GM19324 (cell line): ENCODE measurements around the gene AFF4.

Experiments
- ATAC-seq: cut with Tn5 transposase; IDR thresholded peaks from one replicate; pipeline ENCODE4 v1.9.1; 2021; ENCODE audit warnings: mild to moderate bottlenecking, moderate library complexity; ENCODE audit not compliant: unreplicated experiment, low FRiP score

AFF4 gene

DNA sequence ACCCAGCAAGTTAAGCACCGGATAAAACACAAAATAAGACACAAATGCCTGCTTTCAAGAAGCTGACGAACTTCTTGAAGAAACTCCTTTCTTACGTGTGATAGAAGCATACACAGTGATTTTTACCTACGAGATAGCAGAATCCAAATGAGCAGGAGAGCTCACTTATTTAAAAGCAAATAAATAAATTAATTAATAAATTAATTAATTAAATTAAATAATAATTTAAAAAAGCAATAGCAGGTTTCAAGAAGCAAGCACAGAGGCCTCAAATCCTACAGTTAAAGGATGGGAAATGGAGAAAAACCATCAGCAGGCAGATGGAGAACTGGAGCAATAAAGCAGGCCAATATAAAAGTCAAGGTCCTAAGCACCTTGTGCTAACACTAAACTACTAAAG is 72.6 kb downstream of the AFF4 start:
- ATAC-seq, result no peak

DNA sequence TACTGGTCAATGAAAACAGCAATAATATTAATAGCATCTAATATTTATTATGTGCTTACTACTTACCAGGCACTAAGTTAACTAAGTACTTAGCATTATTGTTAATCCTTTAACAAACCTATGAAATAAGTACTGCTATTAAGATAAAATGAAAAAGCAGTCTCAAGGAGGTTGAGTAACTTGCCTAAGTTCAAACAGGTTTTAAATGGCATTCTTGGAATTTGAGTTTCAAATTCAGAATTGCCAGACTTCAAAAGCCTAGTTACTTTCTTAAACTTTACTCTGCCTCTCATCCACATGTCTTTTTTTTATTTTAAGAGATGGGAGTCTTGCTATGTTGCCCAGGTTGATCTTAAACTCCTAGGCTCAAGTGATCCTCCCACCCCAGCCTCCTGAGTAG is 73.9 kb downstream of the AFF4 start:
- no peak for ATAC-seq

DNA sequence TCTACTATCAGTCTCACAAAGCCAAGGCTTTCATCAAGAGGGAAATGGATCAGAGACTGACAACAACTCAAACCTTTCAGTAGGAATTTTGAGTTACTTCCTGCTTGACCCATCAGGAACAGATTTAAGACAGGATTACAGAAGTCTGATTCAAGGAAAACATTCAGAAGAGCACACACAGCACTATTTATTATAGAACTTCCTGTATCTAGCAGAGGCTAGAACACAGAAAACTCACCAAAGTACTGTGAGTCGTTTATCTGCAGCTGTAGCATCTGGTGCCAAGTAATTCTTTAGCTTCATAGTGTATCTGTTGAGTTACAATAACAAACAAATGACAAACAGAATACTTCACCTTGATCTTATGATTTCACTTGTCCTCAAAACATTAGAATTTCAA is 76.2 kb downstream of the AFF4 start:
- no peak for ATAC-seq

DNA sequence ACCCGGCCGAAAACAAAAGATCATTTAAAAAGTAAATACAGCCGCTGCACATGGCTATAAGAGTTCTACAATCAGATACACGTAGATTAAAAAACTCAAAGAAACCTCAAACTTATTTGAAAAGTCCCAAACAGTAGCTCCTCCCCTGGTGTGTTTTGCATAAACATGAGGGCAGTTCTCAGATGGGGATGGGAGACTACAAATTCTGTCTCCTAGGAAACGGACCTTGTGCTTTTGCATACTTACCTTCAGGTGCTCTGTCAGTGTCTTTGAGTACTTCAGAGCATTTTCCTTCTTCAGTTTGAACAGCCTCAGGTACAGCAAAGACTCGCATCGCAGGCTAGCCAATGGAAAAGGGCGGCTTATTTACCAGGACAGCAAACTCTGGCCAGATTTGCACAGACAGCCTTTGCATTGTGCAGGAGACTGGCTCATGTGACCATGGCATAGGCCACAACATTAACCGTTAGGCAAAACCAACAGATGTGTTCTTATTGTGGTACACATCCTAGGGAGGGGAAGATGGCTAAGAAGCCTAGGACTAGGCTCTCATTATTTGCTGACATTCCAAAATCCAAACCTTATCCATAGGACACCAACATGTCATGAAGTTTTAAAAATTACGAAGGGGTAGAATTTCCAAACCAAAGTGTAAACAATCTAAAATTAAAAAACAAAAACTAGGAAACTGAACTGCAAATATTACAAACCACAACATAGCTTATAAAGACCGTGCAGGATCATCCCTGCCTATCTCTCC is 77.2 kb downstream of the AFF4 start:
- ATAC-seq, result no peak

DNA sequence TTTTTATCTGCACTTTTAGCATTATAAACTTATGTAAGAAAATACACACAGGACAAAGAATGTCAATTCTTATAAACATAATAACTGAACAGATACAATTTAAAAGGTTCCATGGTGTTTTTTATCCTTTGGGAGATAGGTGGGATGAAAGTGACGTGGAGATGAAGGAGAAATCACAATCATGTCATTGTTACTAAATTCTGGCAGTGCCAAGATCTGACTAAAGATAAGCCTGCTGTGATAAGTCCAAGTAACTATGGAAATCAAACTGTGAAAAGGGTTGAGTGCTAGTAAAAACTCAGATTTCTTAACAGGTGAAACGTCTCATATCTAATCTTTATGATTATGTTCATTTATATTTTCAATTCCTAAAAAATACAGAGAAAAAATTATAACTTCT is 78.9 kb downstream of the AFF4 start:
- no peak for ATAC-seq

DNA sequence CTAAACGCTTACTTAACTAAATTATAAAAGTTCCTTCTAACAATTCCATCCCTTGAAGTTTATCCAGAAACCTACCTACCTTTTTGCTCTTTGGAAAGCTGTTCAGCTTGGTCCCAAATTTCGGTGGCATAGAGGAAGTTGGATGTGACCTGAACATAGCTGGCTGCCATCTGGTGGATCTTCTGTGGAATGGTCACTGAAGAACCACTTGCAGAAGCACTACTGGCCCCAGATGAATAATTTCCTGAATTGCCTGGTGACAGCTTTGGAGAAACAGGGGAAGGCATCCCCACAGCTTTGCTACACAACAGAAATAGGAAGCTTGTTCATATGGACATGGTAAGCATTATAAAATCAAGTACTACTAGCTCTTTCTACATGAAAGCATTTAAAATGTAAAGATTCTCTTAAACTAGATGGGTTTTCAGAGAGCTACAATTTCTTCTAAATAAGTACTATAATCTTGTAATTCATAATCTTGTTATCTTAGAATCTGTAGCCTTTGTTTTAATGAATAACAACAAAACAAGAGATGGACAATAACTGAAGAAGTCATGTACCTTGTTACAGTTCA is 80.1 kb downstream of the AFF4 start:
- no peak for ATAC-seq

DNA sequence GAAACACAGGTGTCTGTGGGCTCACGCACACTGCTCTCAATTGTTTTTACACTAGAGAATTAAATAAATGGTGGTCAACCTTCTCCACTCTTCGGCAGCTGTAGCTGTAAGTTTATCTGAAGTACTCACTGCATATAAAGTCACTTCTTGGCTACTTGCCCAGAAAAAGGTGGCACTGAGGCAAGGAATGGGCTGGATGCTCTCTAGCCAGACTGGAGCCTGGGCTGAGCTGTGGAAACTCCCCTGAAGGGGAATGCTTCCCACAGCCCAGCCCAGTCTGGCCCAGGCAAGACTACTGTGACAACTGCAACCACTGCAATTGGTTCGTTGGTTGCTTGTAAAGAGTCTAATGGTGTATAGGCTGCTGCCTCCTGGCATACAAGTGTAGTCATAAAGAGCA is 85.5 kb downstream of the AFF4 start:
- ATAC-seq, result no peak

DNA sequence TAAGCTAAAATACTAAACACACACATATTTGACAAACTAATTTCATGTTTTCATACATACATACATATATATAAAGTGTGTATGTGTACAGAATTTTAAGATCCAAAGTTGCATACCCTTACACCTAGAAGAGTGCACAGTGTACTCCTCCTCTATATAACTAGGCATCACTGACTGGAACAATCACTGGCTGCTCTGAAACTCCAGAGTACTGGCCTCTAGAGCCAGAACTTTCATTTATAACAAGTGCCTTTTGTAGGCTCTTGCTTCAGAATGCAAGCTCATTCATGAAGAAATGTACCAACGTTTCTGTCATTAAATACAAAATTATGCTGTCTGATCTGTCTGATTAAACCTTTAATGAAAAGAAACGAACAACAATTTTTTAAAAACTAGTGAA is 86.0 kb downstream of the AFF4 start:
- ATAC-seq, result no peak

DNA sequence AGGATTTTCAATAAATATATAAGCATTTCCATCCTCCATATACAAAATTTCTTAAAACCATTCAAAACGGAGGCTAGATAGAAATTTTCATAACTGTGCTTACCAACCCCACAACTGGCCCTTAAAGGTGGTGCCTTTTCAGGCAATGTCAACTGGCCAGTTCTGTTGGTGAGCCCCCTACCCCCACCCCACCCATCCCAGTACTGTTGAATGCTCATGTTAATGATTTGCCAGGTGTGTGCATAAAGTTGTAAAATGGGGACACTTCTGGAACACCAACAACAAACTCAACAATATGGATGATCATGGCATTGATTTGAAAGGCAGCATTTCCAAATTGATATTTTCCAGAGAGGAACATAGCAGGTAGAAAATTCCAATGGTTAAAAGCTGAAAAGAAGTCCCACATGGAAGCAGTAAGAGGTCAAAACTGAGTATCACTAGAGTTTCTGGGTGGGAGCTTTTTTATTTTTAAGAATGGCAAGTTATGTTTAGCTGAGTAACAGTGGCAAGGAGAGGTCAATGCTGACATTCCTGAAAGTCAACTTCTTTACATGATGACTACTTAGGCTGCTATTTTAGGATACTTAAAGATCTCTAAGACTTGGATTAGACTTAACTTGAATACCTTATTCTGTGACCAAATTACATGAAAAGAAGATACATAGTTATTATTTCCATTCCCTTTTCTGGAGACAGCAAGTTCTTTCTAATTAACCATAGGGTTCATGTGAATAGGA is 87.2 kb downstream of the AFF4 start:
- ATAC-seq, result no peak

DNA sequence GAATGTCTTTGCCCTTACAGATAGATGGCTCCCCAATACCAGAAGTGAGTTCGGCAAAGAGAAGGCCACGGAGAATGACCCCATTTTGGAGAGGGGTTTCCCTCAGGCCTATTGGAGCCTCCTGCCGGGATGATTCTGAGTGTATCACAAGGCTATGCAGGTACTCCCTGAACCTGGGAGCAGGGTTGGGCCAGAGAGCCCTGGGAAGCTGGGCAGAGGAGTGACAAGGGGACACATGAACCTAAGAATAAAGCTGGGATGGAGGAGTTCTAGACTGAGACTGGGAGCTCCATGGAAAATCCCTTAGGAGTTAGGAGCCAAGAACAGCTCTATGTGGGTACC is 89.5 kb downstream of the AFF4 start:
- ATAC-seq, result no peak

DNA sequence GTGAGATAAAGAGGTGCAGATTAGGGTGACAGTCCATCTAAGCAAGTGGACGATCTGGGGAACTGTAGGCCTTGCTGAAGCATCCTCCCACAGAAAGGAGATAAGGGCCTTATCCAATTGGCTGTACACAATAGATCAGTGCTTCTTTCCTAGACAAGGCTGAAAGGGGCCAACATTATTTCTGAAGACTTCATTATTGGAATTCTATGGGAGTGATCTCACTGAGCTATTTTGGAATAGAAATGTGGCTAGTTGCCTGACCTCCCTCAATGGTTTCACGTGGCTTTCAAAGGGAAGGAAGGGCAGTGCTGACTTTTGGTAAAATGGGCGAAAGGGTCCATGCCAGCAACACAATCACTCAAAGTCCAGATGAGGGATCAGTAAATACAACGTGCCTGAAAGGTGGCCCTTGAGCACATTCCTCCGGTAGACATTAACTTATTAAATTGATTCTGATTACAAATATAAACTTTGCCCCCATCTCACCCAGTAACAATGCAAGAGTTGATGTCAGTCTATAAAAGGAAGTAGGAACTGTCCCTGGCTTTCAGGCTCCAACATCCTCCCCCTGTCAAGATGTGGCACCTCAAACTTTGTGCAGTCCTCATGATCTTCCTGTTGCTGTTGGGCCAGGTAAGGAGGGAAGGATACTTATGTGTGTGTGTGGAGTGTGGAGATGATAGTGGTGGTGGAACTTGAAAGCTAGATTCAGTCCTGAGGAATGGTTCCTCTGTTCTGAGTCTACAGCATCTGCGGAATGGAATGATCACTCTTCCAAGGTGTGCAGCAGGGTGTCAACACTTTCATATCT is 90.1 kb downstream of the AFF4 start, which contains the start of gene LEAP2:
Gene LEAP2 (plus strand): TSS at position 550 of the 811 bp plus-strand sequence. CDS start 27 bp downstream, at position 577.
- no peak for ATAC-seq

DNA sequence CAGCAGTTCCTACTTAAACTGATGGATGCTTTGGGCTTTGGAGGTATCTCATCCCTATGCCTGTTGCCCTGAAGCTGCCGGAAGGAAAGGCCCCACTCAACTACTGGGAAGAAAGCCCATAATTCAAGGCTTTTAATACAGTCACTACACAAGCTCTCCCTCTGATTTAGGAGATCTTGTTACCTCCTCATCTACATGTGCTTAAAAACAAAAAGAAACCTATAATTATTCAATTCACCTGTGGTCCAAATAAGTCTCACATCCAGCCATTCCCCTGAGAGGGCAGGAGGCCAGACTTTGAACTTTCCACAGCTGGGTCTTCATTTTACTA is 90.7 kb downstream of the AFF4 start:
- ATAC-seq, result no peak

DNA sequence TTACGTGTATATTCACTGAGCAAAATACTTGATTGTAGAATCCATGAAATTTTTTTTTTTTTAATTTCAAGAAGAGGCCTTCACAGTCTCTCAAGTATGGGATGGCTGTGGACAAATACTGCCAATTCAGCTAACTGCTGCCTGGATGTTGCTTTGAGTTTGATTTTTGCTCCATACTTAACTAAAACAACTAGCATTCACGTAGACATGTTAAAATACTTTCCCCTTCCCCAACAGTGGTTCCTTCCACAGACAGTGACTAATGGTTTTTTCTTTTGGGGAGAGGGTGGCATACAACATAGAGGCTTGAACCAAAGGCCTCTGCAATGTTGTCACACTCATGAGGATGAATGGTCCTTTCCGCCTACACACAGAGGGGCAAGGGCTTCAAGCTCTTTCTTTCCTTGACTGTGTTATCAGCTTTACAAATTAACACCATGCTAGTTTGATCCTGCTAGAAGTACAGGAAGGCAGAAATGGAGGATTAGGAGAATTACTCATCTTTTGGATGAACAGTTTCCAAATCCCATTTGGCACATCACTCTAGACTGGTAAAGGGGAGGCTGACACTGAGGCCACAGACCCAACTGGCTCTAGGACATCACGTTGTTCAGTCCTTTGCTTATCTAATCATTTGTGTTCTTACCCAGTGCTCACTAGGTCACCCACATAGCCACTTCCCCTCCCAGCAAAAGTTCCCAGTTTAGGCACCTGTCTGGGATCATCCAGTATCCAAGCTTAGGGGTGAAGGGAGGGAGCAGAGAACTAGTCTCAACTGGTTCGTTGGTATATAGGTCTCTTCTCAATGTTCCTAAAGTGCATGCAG is 91.8 kb downstream of the AFF4 start:
- ATAC-seq, result no peak

DNA sequence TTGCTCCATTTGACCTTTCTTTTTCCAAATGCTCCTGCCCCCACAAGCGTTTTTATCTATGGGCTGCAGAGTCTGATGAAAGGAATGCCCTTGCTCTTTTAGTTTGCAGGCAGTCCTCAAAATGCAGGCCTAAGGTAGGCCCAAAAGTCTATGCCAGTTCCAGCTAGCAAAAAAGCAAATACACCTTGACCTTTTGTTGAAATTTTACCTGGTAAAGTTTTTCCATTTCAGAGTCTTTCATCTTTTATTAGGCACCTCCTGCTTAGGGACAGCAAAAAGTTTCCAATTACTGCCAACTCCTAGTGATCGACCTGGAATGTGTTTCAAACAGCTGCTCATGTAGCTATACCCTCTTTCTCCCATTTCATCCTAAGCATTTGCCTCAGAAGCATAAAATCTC is 92.6 kb downstream of the AFF4 start:
- no peak for ATAC-seq

DNA sequence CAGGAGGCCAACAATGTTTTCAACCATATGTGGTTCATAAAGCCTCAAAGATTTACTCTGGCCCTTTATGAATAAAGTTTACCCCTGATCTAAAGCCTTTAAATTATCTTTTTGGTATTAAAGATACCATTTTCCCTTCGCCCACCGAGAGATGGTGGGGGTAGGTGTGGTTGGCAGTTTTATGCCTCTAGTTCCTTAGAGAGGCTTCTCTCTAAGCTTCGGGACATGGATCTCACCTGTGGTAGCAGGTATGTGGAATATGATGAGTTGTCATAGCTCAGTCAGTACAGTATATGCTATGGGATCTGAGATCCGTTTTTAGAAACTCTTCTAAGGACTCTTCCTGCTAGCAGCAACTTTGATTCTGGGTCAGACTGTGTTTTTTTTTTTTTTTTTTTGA is 94.7 kb downstream of the AFF4 start:
- no peak for ATAC-seq

DNA sequence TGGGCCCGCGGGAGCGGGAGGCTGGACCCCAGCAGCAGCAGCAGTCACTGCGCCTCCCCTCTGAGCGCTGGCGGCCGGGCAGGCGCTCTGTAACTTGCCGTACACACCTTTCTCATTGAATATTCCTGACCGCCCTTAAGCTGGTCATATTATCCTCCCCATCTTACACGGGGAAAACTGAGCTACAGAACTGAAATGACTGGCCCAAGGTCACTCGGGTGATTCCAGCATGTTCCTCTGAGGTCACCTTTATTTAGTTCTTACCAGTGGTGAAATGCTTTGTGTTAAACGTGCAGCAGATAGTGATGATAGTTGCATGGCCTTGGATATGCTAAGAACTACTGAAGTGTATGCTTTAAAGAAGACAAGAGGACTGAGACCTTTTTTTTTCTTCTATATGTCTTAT is 96.4 kb downstream of the AFF4 start:
- no peak for ATAC-seq

DNA sequence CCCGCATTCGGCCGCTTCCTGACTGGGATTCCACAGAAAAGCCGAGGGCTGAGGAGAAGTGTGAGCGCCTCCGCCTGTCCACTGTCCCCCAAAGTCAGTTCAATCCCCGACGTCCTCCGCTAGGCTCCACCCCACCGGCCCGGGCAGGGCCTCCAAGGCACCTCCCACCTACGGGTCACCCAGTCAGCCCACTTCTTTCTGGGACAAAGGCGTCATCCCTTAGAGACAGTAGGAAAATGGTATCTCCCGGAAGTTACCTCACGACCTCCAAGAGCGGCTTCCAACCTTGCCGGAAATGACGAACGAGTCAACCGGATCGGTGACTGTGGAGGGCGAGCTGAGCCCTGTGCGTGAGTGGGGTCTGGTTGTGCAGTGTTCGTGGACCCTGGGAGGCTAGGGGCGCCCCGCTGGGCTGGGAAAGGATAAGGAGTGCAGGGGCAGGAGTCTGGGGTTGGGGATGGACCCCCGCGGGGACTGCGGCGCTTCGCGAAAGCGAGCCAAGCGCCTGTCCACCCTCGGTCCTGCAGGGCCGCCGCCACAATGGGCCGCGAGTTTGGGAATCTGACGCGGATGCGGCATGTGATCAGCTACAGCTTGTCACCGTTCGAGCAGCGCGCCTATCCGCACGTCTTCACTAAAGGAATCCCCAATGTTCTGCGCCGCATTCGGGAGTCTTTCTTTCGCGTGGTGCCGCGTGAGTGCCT is 96.9 kb downstream of the AFF4 start, which contains the start of the genes GDF9 and UQCRQ:
Gene GDF9 (minus strand): TSS at position 128 of the 704 bp plus-strand sequence. CDS start 1,936 bp downstream, outside the sequence.
Gene UQCRQ (plus strand): TSS at position 301 of the 704 bp plus-strand sequence. CDS start 240 bp downstream, at position 541.
- ATAC-seq, result peak; percentile 99

DNA sequence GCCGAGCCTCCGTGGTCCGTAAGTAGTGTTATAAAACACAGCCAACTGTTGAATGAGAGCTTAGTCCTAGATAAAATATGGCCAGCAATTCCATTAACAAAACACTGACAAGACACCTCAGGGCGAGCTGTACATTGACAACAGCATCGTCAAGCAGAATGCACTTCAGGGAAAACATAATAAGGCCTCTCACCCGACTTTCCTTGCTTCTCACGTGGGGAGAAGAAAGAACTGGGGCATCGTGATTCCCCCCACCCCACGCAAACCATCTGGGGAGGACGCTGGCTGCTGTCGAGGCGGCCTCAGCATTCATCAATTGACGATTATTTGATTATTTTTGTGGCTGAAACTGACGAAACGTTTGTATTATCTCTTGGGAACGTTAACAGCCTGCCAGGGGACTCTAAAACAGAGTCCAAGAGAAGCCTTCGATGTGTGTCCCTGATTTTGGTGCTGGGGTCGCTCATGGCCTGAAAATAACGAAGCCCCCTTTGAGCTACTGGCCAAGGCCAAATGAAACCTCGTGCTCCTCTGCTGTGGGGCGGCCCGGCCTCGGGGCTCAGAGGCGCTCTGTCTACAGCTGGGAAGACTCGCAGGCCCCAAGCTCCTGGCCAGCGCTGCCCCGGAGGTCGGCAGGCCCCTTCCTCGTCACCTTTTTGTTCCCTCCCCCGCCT is 97.6 kb downstream of the AFF4 start:
- ATAC-seq, result peak; percentile 27

DNA sequence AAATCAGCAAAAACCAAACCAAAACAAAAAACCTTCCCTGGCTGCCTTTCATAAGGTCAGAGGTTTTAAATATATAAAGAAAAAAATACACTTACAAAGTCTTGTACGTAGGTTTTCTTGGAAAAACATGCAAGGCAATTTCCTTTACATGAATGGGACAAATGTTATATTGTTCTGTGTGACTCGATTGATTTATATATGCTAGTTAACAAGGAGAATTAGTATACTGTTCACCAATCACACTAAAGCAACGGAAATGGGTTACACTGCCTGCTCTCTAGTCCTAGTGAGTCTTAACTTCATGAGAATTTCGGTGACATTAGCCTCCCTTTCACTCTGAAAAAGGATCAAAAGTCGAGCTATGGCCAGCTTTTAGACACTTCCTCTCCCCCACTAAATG is 102.7 kb downstream of the AFF4 start:
- ATAC-seq, result no peak
